Esophagus mucosa (tissue), 1 donor: Measurements from ENCODE around the gene REG1B. TPM values are rescaled to one million over a fixed set of nuclear protein-coding genes. Genes with fewer than 3 reads are reported as not detected.

ENCODE experiments used
- ATAC-seq: fragments of 200-7000 bp; cut with Tn5 transposase; one replicate; pipeline ENCODE4 v1.9.1; 2020
- total RNA-seq: library from RNA; stranded (reverse); gene quantifications from one replicate; pipeline ENCODE4 v1.2.4, GENCODE V29; 2023
- donor health status: DM: yes; HTN: yes; CAD: no.

The REG1B gene, protein sequence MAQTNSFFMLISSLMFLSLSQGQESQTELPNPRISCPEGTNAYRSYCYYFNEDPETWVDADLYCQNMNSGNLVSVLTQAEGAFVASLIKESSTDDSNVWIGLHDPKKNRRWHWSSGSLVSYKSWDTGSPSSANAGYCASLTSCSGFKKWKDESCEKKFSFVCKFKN
- not detected for total RNA-seq

DNA sequence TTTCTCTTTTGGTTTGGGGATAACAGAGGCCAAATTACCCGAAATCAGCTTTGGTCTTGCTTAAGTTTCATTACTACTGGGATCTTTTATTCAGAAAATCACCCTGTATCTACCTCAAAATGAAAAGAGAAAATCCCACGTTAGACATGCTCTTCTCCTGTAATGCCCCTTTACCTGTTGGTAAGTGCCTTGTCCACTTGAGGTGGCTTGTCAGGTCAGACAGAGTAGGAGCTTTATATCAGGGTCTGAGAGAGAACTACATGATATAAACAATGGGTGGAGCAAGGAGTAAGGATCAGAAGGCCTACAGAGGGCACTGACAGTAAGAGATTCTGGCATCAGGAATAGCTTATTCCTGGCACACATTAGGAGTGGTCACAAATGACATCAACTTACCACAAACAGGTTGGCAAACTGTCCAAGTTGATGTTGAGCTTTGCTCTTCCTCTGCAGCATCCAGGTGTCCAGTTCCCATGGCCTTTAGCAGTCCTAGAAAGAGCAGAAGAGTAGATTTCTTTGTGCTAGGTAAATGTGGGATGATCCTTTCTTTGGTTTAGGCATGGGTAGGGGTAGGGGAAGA is at the start of gene REG1B:
Gene REG1B (minus strand): TSS at position 209 of the 580 bp plus-strand sequence. CDS start 381 bp downstream, outside the sequence.
- ATAC-seq = no peak

GRCh38 chr2:79131687-79132086 is 43.9 kb upstream of the REG1B start:
- no peak for ATAC-seq

DNA sequence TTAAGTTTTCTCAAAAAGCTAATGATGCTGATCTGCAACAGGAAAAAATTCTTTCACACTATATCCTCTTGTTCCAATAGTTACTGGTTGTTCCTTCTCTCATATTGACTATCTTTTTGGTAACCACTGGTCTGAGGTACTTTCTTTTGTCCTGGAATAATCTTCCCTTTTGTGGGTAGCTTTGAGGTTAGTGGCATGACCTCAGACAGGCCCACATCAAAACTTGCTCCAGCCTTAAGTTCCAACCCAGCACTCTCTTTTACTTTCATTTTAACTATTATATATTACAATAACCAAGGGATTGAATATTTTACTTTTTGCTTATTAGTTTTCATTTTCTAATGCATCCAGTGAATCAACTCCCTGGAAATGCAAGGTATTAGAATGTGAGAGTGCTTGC is 42.0 kb upstream of the REG1B start:
- ATAC-seq = no peak

- no peak for ATAC-seq
Observed at GRCh38 chr2:79129260-79129659, 41.5 kb upstream of the REG1B start.

GRCh38 chr2:79128406-79128805 is 40.6 kb upstream of the REG1B start:
- ATAC-seq = no peak

GRCh38 chr2:79125721-79125985 is 37.9 kb upstream of the REG1B start:
- ATAC-seq = no peak

DNA sequence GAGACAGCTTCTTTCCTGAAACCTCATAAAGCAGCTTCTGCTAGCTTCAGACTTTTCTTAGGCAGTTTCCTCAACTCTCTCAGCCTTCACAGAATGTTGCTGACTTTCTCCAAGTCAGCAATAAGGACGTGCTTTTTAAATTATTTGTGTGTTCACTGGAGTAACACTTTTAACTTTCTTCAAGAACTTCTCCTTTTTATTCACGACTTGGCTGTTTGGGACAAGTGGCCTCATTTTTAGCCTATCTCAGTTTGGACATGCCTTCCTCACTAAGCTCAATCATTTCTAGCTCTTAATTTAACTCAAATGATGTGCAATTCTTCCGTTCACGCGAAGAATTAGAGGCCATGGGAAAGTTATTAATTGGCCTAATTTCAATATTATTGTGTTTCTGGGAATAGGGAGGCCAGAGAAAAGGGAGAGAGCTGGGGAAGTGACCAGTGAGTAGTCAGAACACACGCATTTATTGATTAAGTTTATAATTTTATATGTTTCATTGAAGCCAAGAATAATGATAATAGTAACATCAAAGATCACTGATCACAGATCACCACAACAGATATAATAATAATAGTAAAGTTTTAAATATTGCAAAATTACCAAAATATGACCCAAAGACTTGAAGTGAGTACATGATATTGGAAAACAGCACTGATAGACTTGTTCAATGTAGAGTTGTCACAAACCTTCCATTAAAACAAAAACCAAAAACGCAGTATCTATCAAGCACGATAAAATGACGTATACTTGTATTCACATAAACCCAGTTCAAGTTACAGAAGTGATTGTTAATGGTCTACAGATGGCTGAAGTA is 37.3 kb upstream of the REG1B start:
- no peak for ATAC-seq

DNA sequence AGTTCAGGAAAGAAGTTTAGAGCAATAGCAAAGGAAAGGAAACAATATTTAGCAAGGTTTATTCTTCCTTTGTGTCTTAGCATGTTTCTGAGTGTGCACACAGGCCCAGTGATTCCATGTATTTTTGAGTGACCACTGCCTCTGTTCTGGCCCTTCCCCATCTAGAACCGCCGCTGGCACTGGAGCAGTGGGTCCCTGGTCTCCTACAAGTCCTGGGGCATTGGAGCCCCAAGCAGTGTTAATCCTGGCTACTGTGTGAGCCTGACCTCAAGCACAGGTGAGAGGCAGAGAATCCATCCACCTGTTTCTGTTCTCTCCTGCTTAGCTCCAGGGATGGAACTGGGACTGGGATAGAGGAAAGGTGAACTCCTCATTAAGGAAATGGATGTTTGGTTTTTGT is 34.9 kb upstream of the REG1B start:
- no peak for ATAC-seq

- no peak for ATAC-seq
Observed at GRCh38 chr2:79120194-79120713, 32.5 kb upstream of the REG1B start, which contains the start of gene REG1A. TSS of gene REG1A (plus strand) at chr2:79120488. CDS start at chr2:79120862, 374 bp downstream.

- ATAC-seq = no peak
Observed at GRCh38 chr2:79116997-79117928, 29.5 kb upstream of the REG1B start.

- no peak for ATAC-seq
Observed at GRCh38 chr2:79114797-79115494, 27.2 kb upstream of the REG1B start.

GRCh38 chr2:79112269-79112668 is 24.5 kb upstream of the REG1B start:
- ATAC-seq = no peak

- no peak for ATAC-seq
Observed at GRCh38 chr2:79105259-79105658, 17.5 kb upstream of the REG1B start.

DNA sequence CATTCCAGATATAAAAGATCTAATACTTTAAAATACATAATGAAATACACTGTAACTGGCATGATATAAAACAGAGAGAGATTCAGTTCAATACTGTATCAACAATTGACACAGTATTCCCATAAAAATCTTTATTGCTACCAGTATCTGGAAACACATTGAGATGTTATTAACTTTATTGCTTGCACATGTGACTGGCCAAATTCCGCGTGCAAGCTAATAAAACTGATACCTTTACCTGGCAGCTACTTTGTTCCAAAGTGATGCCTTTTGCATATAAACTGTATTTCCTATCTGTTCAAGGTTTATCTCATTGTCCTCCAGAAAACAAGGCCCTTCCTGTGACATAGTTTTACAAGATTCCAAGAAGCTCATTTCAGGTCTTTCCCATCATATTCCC is 15.4 kb upstream of the REG1B start:
- ATAC-seq = no peak

- no peak for ATAC-seq
Observed at GRCh38 chr2:79101024-79101423, 13.2 kb upstream of the REG1B start.

DNA sequence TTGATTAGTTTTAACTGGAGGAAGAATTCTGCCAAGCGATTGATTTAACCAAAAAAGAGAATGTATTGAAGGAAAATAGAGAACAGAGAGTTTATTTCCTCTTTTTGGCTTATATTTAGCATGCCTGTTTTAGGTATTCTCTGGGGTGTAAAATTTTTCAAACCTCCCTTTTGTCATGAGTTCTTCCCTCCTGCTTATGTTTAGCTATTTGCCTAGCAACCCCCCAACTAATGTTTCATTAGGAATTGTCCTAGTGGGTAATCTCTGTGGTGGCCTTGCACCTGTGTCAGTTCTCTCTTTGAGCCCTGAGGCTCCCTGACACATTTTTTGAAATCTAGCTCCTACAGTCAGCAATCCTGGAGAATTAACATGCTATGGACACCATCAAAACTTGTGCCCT is 12.5 kb upstream of the REG1B start:
- no peak for ATAC-seq

DNA sequence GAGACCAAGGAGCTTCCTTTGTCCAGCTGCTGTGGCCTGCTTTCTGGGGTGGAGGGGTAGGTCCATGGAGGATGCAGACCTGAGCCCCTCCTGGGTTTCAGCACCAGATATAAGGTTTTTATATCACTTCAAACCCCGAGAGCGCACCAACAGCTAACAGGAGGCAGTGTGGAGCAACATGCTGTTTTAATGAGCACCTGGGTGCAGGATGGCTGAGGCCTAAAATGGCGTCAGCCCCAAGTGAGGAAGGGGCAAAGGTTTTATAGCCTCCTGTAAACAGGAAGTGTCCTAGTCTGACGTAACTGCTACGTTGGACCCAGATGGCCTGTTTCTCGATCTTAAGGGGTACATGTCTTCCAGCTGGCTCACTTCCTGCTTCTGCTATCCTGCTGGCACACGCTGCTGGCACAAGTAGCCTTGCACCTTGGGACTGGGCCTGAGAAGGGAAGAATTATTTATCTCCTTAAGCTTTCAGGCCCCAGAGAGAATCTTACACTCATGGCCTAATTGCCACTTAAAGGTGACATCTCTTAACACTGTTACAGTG is 11.4 kb upstream of the REG1B start:
- ATAC-seq = no peak

DNA sequence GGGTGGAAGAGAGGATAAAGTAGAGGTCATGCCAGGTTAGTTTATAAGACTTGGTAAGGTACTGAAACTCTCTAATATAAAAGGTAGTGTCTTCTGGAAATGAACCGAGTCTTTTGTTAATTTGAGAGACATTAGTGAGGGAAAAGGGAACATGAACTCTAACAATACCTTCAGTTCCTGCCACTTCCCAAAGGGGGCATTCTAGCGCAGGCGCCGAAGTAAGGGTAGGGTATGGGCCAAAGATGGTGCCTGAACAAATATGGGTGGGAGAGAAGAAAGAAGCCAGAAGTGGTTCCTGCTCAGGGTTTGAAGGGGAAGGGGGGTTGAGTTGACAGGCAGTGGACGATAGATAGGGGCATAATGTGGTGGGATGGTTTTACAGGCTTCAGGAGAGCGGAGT is 10.1 kb upstream of the REG1B start:
- no peak for ATAC-seq

DNA sequence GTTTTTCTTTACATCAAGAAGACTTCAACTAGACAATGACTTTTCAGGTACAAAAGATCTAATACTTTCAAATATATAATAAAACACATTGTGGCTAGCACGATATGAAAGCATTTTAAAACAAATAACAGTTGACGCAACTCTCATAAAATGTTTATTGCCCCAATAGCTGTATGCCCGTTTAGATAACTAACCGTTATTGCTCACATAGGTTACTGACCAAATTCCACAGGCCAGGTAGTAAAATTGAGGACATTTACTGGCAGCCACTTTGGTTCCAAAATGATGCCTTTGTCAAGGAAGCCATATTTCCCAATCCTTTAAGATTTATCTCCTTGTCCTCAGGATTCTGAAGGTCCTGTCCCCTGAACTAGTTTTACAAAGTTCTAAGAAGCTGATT is 2.9 kb upstream of the REG1B start:
- no peak for ATAC-seq

GRCh38 chr2:79086255-79086654 is 1.5 kb downstream of the REG1B start:
- no peak for ATAC-seq

DNA sequence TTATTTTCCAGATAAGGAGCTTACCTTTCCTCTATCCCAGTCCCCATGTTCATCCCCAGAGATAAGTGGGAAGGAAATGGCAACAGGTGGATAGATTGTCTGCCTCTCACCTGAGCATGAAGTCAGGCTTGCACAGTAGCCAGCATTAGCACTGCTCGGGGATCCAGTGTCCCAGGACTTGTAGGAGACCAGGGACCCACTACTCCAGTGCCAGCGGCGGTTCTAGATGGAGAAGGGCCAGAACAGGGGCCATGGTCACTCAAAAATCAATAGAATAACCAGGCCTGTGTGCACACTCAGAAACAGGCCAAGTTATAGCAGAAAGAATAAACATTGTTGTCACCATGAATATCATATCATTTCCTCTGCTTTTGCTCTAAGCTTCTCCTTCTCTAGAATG is 2.4 kb downstream of the REG1B start:
- ATAC-seq = no peak
